Caco-2 (cell line): ENCODE data around the gene B3GALT6. TPM values are rescaled to one million over a fixed set of nuclear protein-coding genes. Genes with fewer than 3 reads are reported as not detected.

ENCODE experiments used
- BruUV-seq: library from RNA; stranded (reverse); fragments of 400-500 nt; replicated peaks from 2 replicates; lab custom pipeline; 2021; lab: Mats Ljungman, UMichigan
- CTCF ChIA-PET: fragments of 300-600 bp; sonication (Branson Sonifier 250); formaldehyde crosslinking; loops from one replicate; lab custom pipeline; 2022; ENCODE audit warnings: antibody characterized with exemption; lab: Charles Lee
- POLR2A ChIA-PET: fragments of 300-600 bp; sonication (Branson Sonifier 250); formaldehyde crosslinking; loops from one replicate; lab custom pipeline; 2022; ENCODE audit warnings: antibody characterized with exemption; lab: Charles Lee
- DNase-seq, 2 experiments: peaks; one replicate each; pipeline versions ENCODE4 v3.0.0 to v3.0.0-alpha.2; 2020 to 2022
- H3K27me3 ChIP-seq: replicated peaks from 2 replicates; pipeline ENCODE4 v1.6.0; 2011; ENCODE audit warnings: low read length; ENCODE audit not compliant: control insufficient read depth, insufficient read depth
- H3K36me3 ChIP-seq: 2 replicates; pipeline ENCODE4 v1.5.1; 2011; ENCODE audit warnings: low read length; ENCODE audit not compliant: control insufficient read depth, insufficient read depth
- H3K4me1 ChIP-seq: fragments of 250-450 bp; sonication (Bioruptor Pico); 2 replicates; pipeline ENCODE4 v1.5.1; 2020; ENCODE audit warnings: mild to moderate bottlenecking
- H3K4me3 ChIP-seq: 2 replicates; pipeline ENCODE4 v1.5.1; 2011; ENCODE audit warnings: low read depth, mild to moderate bottlenecking, control low read depth, low read length
- H3K9me3 ChIP-seq: fragments of 250-450 bp; sonication (Bioruptor Pico); 2 replicates; pipeline ENCODE4 v1.5.1; 2020; ENCODE audit warnings: mild to moderate bottlenecking, moderate library complexity
- H3K27ac Mint-ChIP-seq: one replicate; pipeline ENCODE4 v1.8.0; 2022; ENCODE audit warnings: mixed read lengths; ENCODE audit not compliant: unreplicated experiment
- H3K27me3 Mint-ChIP-seq: one replicate; pipeline ENCODE4 v1.8.0; 2022; ENCODE audit warnings: mixed read lengths; ENCODE audit not compliant: insufficient read depth, unreplicated experiment
- H3K36me3 Mint-ChIP-seq: one replicate; pipeline ENCODE4 v1.8.0; 2022; ENCODE audit warnings: mild to moderate bottlenecking, mixed read lengths; ENCODE audit not compliant: insufficient read depth, unreplicated experiment
- H3K4me1 Mint-ChIP-seq: one replicate; pipeline ENCODE4 v1.8.0; 2022; ENCODE audit warnings: low read depth, mixed read lengths; ENCODE audit not compliant: unreplicated experiment
- H3K4me3 Mint-ChIP-seq: one replicate; pipeline ENCODE4 v1.8.0; 2022; ENCODE audit warnings: mild to moderate bottlenecking, moderate library complexity, mixed read lengths; ENCODE audit not compliant: unreplicated experiment
- H3K9me3 Mint-ChIP-seq: one replicate; pipeline ENCODE4 v1.8.0; 2022; ENCODE audit warnings: mixed read lengths; ENCODE audit not compliant: unreplicated experiment
- CTCF ChIP-seq, 2 experiments: fragments of 200-600 bp in 1 of 2; IDR thresholded peaks; 1 replicate in 1 of 2; 2 replicates in 1 of 2; pipeline versions ENCODE4 v1.5.1 to v1.8.0; 2011 to 2022; ENCODE audit warnings: antibody characterized with exemption in 1 of 2, control low read depth in 1 of 2, inconsistent platforms in 1 of 2, low read depth in 1 of 2, low read length in 1 of 2, mild to moderate bottlenecking in 1 of 2, moderate library complexity in 1 of 2; ENCODE audit not compliant: insufficient read depth in 1 of 2, severe bottlenecking in 1 of 2, unreplicated experiment in 1 of 2
- intact Hi-C: fragments of 100-400 bp; cut with micrococcal nuclease; formaldehyde crosslinking; loops from one replicate; pipeline ENCODE4 v1.10.0; 2022; ENCODE audit not compliant: unreplicated experiment
- total RNA-seq: library from RNA; stranded (reverse); gene quantifications from 2 replicates; pipeline ENCODE4 v1.2.3, GENCODE V29; 2022

The B3GALT6 gene
- total RNA-seq, 1 experiment from 2014 or later: 24.8 TPM

- Mint-ChIP-seq H3K9me3 (no peaks in the 10 kb centered on the region), H3K27ac (no peak overlapping the region), H3K27me3 (no peaks in the 10 kb centered on the region), H3K4me3 (no peak overlapping the region), H3K36me3 (no peaks in the 10 kb centered on the region), H3K4me1 (no peaks in the 10 kb centered on the region)
- no peak for TF ChIP-seq CTCF (IDR thresholded peaks at IDR 0.05; ENCODE audit: insufficient read depth in 1 of 2, low read depth in 1 of 2, low read length in 1 of 2, severe bottlenecking in 1 of 2, unreplicated experiment in 1 of 2)
- no peaks in the 10 kb centered on the region for H3K36me3 ChIP-seq
- CTCF ChIA-PET: no interaction called here
- intact Hi-C loops: no loop called here
- no TSS peak for BruUV-seq
- no peaks in the 10 kb centered on the region for H3K9me3 ChIP-seq
- no peaks in the 10 kb centered on the region for H3K27me3 ChIP-seq
- POLR2A ChIA-PET: no interaction called here
- no peaks in the 10 kb centered on the region for H3K4me1 ChIP-seq
- peak overlapping the region; percentile 17; the same call in 1 of the 2 replicates for H3K4me3 ChIP-seq
- DNase-seq: no peak
Observed at GRCh38 chr1:1205769-1206375, 26.2 kb upstream of the B3GALT6 start.

- intact Hi-C loops: no loop called here
- Mint-ChIP-seq H3K4me1 (no peaks in the 10 kb centered on the region), H3K27ac (no peak within 1 kb of the TSS), H3K27me3 (no peaks in the 10 kb centered on the region), H3K36me3 (no peaks in the 10 kb centered on the region), H3K4me3 (no peak within 1 kb of the TSS), H3K9me3 (no peaks in the 10 kb centered on the region)
- Histone ChIP-seq H3K4me3 (peak within 1 kb of the TSS; percentile 17), H3K36me3 (no peaks in the 10 kb centered on the region), H3K27me3 (no peaks in the 10 kb centered on the region), H3K9me3 (no peaks in the 10 kb centered on the region), H3K4me1 (no peaks in the 10 kb centered on the region)
- peak in 1 of 2 experiments; percentile 30 for DNase-seq
- TF ChIP-seq CTCF (IDR thresholded peaks at IDR 0.05; ENCODE audit: insufficient read depth in 1 of 2, low read depth in 1 of 2, low read length in 1 of 2, severe bottlenecking in 1 of 2, unreplicated experiment in 1 of 2): no peak
- CTCF ChIA-PET: no interaction called here
- BruUV-seq: no TSS peak
- POLR2A ChIA-PET: no interaction called here
Observed at GRCh38 chr1:1206376-1206965, 25.6 kb upstream of the B3GALT6 start, which contains the start of gene TNFRSF18. TSS of gene TNFRSF18 (minus strand) at chr1:1206592. CDS start at chr1:1206571, 21 bp downstream.

GRCh38 chr1:1206966-1207531, 25.0 kb upstream of the B3GALT6 start:
- H3K4me1 ChIP-seq: no peaks in the 10 kb centered on the region
- no peaks in the 10 kb centered on the region for H3K27me3 Mint-ChIP-seq
- no peak for DNase-seq
- no TSS peak for BruUV-seq
- TF ChIP-seq CTCF (IDR thresholded peaks at IDR 0.05; ENCODE audit: insufficient read depth in 1 of 2, low read depth in 1 of 2, low read length in 1 of 2, severe bottlenecking in 1 of 2, unreplicated experiment in 1 of 2): no peak
- no peak overlapping the region for H3K4me3 Mint-ChIP-seq
- no peaks in the 10 kb centered on the region for H3K36me3 Mint-ChIP-seq
- intact Hi-C loops: no loop called here
- H3K9me3 Mint-ChIP-seq: no peaks in the 10 kb centered on the region
- no peaks in the 10 kb centered on the region for H3K9me3 ChIP-seq
- H3K4me1 Mint-ChIP-seq: no peaks in the 10 kb centered on the region
- no peaks in the 10 kb centered on the region for H3K27me3 ChIP-seq
- ChIA-PET CTCF (interaction anchor here (0.6 kb wide), 1 partner anchor 133 kb away, joined by 3 read pairs; the partner anchor contains the start of gene RNF223), POLR2A (interaction anchor here (0.5 kb wide), 1 partner anchor 95 kb away, joined by 4 read pairs; no protein-coding TSS in a partner anchor)
- no peaks in the 10 kb centered on the region for H3K36me3 ChIP-seq
- H3K4me3 ChIP-seq: no peak overlapping the region
- no peak overlapping the region for H3K27ac Mint-ChIP-seq
